ENCODE data around the gene ITGB5.

Gene ITGB5

DNA sequence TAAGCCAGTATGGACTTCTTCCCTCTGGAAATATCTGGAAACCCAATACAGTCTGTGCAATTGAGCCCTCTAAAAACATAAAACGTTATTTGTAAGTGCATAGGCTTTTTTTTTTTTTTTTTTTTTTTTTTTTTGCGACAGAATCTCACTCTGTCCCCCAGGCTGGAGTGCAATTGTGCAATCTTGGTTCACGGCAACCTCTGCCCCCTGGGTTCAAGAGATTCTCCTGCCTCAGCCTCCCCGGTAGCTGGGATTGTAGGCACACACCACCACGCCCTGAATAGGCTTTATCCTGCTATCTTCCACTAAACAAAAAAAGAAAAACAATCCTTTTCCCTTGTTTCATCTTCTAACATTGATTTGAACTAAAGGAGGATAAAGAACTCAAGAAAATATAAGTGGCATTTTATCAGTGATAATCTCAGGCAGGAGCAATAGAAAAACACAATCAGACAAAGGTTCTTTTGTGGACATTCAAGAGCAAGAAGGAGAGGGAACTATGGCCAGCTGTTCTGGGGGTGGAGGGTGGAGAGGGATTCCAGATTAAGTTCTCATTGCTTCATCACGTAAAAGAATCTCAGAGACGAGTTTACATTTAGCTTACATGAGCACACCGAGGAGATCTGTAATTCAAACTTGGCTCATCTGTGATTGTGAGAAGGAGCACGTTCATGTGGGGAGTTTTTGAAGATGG is 68.6 kb downstream of the ITGB5 start:
- no peak overlapping the region for H3K27ac ChIP-seq
- DNase-seq (ENCODE audit: low read depth, low spot score), result no peak

- no peak overlapping the region for H3K27ac ChIP-seq
- no peak for DNase-seq (ENCODE audit: low read depth, low spot score)
Measured at GRCh38 chr3:124817079-124817478, 70.1 kb downstream of the ITGB5 start.

- no peak overlapping the region for H3K27ac ChIP-seq
- no peak for DNase-seq (ENCODE audit: low read depth, low spot score)
Measured at GRCh38 chr3:124816206-124816605, 71.0 kb downstream of the ITGB5 start.

- H3K27ac ChIP-seq, result no peak overlapping the region
- no peak for DNase-seq (ENCODE audit: low read depth, low spot score)
Measured at GRCh38 chr3:124815781-124816180, 71.4 kb downstream of the ITGB5 start.

DNA sequence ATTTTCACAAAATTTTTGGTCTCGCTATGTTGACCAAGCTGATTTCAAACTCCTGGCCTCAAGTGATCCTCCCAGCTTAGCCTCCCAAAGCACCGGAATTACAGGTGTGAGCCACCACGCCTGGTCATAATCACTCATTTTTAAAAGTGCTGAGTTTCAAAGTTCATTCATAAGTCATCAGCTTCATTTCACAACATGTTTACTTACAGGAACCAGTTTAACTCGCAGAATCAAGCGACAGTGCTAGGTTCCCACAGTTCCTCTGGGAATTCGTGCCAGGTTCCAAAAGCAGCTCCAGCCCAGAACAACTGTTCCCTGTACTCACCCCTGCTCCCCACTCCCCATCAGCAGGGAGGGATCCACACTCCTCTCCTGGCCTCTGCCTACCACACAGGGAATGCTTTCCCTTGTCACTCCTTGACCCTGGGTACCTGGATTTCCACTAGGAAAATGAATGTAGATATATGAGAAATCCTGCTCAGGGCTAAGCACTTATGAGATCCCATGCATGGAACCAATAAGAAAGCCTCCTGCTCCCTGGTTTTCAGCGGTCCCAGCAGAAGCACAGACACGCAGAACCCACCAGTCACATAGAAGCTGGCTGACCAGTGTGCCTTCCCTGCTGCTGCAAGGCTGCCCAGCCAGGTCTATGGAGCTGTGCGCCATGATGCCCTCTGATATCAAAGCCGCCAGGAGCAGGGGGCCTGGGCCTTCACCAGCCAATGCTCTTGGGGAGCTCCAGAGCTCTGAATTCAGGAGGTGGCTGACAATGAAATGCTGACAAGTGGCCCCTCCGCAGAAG is 72.3 kb downstream of the ITGB5 start:
- DNase-seq (ENCODE audit: low read depth, low spot score), result peak; percentile 52
- peak overlapping the region; percentile 47 for H3K27ac ChIP-seq

DNA sequence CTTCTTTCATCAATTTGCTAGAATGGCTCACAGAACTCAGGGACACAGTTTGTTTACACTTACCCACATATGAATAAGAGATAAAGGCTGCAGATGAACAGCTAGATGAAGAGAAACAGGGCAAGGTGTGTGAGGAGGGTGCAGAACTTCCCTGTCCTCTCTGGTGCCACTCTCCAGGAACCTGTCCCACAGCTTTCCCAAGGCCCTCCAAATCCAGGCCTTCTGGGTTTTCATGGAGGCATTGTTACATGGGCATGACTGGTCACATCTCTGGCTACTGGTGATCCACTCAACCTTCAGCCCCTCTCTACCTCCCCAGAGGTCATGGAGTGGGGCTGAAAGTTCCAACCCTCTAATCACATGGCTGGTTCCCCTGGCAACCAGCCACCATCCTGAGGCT is 73.6 kb downstream of the ITGB5 start:
- no peak for DNase-seq (ENCODE audit: low read depth, low spot score)
- H3K27ac ChIP-seq, result no peak overlapping the region

DNA sequence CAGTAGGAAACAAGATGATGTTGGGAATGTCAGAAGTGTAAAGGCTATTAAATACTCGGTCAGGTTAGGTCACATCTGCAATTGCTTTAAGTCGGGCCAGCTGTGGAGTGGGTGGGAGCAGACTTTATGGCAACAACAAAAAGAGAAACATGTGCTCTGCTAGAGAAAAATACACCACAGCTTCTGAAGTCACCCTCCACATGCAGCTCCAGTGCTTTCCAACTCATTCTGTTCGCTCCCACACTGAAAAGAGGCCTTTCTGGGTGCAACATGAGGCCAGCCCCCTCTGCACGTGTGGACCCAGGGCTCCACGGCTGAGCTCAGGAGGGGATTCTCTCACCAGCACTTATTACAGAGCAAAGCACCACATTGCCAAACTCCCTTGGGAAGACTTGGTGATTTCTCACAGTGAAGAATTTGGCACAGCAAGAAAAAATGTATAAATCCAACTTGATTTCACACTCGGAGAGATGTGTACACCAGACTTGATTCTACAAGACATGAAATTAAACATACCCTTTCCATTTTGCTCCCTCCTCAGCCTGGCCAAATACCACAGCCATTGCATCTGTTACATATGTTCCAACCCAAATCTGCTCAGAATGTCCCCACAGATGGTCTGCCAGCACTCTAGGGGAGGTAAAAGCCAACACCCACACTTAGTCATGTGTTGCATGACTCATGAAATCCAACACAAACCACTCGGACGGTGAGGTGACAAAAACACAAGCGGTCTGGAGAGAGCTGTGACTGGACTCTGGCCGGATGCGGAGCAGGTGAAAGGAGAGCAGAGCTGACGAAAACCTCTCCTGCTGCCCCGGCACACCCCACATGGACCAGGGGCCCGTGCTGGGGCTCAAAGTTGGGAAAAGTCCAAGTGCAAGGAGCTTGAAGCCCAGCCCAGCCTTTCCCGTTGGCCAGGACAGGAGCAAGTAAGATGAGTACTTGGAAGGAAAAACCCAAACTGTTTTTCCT is 74.6 kb downstream of the ITGB5 start:
- DNase-seq (ENCODE audit: low read depth, low spot score), result no peak
- no peak overlapping the region for H3K27ac ChIP-seq

GRCh38 chr3:124811436-124811835 is 75.7 kb downstream of the ITGB5 start:
- DNase-seq (ENCODE audit: low read depth, low spot score), result no peak

DNA sequence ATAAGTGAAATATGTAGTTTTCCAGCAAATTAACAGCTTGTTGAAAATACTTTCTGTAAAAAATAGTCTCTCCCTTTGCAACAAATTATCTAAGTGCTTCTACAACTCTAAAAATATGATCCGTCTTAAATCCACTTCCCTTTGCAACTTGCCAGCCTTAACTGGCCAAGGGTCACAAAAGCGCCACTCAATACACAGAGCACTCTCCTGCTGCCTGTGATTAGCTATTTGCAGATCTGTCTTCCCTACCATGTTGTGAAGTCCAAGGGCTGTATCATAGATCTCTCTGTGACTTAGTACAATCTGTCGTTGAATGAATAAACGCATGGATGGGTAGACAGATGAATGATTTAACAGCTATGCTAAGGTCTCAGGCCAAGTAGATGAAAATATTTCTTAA is 76.2 kb downstream of the ITGB5 start:
- DNase-seq (ENCODE audit: low read depth, low spot score), result no peak
- H3K27ac ChIP-seq, result no peak overlapping the region

More at GRCh38 chr3:124811436-124811835, 75.7 kb downstream of the ITGB5 start:
- no peak overlapping the region for H3K27ac ChIP-seq

GRCh38 chr3:124809039-124809438 is 78.1 kb downstream of the ITGB5 start:
- no peak overlapping the region for H3K27ac ChIP-seq
- no peak for DNase-seq (ENCODE audit: low read depth, low spot score)

- no peak for DNase-seq (ENCODE audit: low read depth, low spot score)
- H3K27ac ChIP-seq, result no peak overlapping the region
Measured at GRCh38 chr3:124805671-124806070, 81.5 kb downstream of the ITGB5 start.

- no peak for DNase-seq (ENCODE audit: low read depth, low spot score)
- H3K27ac ChIP-seq, result no peak overlapping the region
Measured at GRCh38 chr3:124804875-124805274, 82.3 kb downstream of the ITGB5 start.

DNA sequence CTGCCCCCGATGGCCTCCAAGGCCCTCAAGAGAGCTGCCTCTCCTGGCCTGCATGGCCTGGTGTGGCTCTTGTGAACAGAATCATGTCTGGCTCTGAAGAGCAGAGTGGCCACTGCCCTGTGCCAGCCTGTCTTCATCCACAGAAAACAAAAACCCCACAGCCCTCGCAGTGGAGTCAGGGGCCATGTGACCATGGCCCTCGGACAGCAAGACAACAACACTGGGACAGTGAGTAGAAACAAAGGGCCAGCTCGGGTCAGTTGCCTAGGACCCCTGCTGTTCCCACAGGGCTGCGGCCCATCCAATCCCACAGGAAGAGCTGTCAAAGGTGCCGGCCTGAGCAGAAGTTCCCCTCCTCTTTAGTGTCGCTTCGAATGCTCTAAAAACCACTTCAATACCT is 84.5 kb downstream of the ITGB5 start:
- no peak for DNase-seq (ENCODE audit: low read depth, low spot score)
- no peak overlapping the region for H3K27ac ChIP-seq

GRCh38 chr3:124802061-124802698 is 85.0 kb downstream of the ITGB5 start:
- H3K27ac ChIP-seq, result no peak overlapping the region
- no peak for DNase-seq (ENCODE audit: low read depth, low spot score)

DNA sequence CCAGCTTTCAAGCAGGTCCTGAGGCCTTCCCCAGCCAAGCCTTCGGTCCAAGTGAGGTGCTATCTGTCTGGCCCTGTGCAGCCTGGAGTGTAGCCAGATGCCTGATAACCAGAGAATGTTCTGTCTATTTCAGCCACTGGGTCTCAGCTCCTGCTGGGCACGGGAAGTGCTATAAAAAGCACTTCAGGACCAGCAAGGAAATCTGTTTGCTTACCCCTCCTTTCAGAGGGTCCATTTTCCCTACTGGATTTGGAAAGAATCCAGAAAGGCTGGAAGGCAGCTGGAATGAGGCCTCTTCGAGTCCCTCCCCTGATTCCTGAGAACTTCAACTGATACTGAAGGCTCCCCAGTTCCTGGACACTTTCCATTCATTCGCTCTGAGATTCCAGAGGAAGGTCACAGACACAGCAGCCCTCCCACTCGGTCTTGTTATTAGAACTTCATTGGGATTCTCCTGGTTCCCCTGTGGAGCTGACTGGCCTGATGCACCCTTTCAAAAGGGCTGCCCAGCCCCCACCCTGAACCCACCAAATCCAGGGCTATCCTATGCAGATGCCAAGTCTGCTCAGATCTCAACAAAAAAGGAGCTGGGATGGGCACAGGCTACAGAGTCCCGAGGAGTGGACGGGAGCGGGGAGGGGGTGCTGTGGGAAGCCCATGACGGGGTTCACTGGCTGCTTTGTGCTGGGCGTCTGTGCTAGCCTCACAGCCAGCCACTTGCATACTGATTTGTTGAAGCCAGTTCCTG is 86.5 kb downstream of the ITGB5 start:
- no peak overlapping the region for H3K27ac ChIP-seq
- DNase-seq (ENCODE audit: low read depth, low spot score), result no peak

DNA sequence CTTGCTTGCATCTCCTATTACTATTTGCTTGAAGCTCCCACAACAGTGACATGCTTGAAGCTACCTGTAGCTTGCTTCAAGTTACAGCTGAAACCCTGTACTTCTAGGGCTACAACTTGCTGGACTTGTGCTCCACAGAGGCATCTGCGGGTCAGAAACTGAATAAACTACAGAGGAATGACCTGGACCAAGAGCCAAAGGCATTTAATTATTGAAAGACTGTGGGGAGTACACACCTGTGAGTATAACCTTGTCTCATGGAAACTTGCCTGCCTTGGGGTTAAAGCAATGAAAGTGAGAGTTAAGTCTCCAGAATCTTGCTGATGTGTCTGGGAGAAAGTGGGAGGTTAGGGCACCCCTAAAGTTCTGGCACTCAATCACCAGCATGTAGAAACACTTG is 87.1 kb downstream of the ITGB5 start:
- no peak for DNase-seq (ENCODE audit: low read depth, low spot score)
- no peak overlapping the region for H3K27ac ChIP-seq

GRCh38 chr3:124799676-124800075 is 87.5 kb downstream of the ITGB5 start:
- H3K27ac ChIP-seq, result no peak overlapping the region
- no peak for DNase-seq (ENCODE audit: low read depth, low spot score)

DNA sequence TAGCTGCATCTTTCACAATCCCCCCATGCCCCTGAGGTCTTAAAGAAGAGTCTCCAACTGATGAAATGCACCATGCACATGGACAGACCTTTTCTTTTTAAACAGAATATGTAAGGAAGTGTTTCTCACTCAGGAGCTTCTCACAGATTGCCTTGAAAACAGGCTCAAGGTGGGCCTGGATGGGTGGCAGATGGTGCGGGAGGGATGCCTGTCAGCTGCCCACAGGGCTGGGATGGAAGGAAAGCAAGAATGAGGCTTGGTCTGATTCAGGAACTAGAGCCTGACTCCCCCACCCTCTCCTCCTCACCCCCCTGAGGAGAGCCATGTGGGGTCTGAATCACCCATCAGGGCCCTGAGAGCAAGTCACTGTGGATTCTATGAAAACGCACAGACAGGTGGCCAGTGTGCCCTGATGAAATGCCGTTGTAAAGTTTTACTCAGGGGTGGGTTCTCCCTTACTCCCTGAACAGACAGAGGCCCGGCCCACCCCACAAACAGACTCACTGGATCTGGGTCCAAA is 89.7 kb downstream of the ITGB5 start:
- no peak overlapping the region for H3K27ac ChIP-seq

GRCh38 chr3:124796477-124796876 is 90.7 kb downstream of the ITGB5 start:
- H3K27ac ChIP-seq, result no peak overlapping the region
- DNase-seq (ENCODE audit: low read depth, low spot score), result no peak

More for the DNA sequence above, 89.7 kb downstream of the ITGB5 start:
- DNase-seq (ENCODE audit: low read depth, low spot score), result no peak

Measured in epithelial cell of prostate (primary cell).